T-helper 17 cell (primary cell): ENCODE measurements around the gene RAD52. TPM values are rescaled to one million over a fixed set of nuclear protein-coding genes. Genes with fewer than 3 reads are reported as not detected.

Experiments used
- ATAC-seq: fragments of 150-1000 bp; cut with Tn5 transposase; 2 replicates; pipeline ENCODE4 v1.10.0; 2021; ENCODE audit warnings: mild to moderate bottlenecking, moderate library complexity
- DNase-seq, 3 donors: peaks; one replicate each; pipeline versions ENCODE4 v3.0.0 to v3.0.0-alpha.2; 2020 to 2021
- H3K9me3 ChIP-seq: one replicate; pipeline ENCODE4 v1.7.0; 2013; ENCODE audit warnings: low read length, mild to moderate bottlenecking; ENCODE audit not compliant: control insufficient read depth, poor library complexity, severe bottlenecking
- H3K27ac Mint-ChIP-seq: one replicate; pipeline ENCODE4 v1.8.0; 2022; ENCODE audit warnings: mild to moderate bottlenecking, moderate library complexity, mixed read lengths
- H3K27me3 Mint-ChIP-seq: one replicate; pipeline ENCODE4 v1.8.0; 2022; ENCODE audit warnings: mixed read lengths
- H3K36me3 Mint-ChIP-seq: one replicate; pipeline ENCODE4 v1.8.0; 2022; ENCODE audit warnings: low read depth, mixed read lengths
- H3K4me1 Mint-ChIP-seq: one replicate; pipeline ENCODE4 v1.8.0; 2022; ENCODE audit warnings: mild to moderate bottlenecking, mixed read lengths
- H3K4me3 Mint-ChIP-seq: one replicate; pipeline ENCODE4 v1.8.0; 2022; ENCODE audit warnings: mild to moderate bottlenecking, moderate library complexity, mixed read lengths
- total RNA-seq, 4 donors: library from RNA in 2 of 4; stranded (reverse) in 2 of 4; gene quantifications; one replicate each; pipeline ENCODE4 v1.2.3 and lab custom pipeline; 2022 to 2026

Gene RAD52
- total RNA-seq (10 to 100 TPM; 11.9 to 13.3 TPM), total RNA-seq (lab: John Stamatoyannopoulos, UW) (13.1 to 19.8 reads per million in 2 donors)

DNA sequence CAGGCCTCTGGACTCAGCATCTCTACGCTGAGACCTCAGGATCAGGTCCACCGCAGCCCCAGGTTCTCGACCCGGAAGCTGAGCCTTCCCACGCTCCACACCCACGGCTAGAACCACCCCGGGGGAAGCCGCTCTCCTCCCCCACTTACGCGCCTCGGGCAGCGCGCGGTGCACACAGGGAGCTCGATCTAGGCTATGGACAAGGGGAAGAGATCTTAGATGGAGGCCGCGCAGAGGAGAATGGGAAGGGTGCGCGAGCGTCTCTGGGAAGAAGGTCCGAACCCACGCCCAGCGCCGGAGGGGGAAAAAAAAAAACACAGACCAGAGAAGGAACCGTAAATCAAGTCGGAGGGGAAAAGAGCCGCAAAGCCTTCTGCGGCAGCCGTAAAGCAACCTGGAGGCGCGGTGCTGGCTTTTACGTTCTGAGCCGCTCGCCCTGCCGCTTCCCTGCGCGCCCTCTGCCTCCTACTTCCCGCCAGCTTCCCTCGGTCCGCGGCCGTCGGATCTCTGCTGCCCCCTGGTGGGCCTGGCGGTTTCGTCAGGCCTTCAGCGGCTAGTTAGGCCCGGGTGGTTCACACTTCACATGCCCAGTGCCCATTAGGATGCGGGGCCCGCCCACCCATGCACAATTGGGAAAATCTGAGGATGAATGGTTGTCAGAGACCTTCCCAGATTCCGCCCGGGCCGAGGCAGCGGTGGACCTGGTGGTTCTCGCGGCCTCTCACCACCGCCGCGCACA is at the start of gene RAD52:
TSS of gene RAD52 (minus strand) at position 242 of the 739 bp plus-strand sequence. CDS start 16,636 bp downstream, outside the sequence.
- peak within 1 kb of the TSS; percentile 97 for H3K4me3 Mint-ChIP-seq
- no peaks in the 10 kb centered on the region for H3K27me3 Mint-ChIP-seq
- peaks cover 24% of the 10 kb centered on the region for H3K4me1 Mint-ChIP-seq

DNA sequence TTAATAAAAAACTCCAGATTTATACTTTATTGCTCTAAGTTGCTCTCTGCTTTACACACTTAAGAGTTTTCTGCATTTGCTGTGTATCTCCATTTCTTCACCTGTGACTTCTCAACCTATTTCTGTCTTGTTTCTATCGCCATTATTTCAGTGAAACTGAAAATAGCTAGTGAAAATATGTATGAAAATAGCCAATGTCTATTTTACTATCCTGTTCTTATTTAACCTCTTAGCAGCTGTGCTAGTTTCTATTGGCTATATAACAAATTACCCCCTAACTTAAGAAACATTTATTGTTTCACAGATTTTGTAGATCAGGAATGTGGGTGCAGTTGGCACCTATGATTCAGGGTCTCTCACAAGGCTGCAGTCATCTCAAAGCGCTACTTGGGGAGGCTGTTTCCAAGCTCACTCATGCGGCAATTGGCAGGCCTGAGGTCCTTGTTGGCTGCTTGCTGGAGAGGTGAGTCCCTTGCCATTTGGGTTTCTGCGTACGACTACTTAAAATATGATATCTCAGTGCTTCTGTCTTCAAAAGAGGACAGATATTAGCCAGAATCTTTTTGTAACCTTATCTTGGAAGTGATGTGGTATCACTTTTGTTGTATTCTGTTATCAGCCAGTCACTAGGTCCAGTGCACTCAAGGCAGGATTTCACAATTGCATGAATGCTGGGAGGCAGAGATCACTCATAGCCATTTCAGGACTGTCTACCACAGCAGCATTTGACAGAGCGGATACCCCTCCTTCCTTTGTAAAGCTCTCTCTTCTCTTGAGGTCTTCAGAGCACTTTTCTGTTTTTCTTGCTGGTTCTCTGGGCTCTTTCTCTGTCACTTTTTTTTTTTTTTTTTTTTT is 48.8 kb upstream of the RAD52 start:
- H3K4me3 Mint-ChIP-seq, result no peak overlapping the region
- H3K27me3 Mint-ChIP-seq, result no peaks in the 10 kb centered on the region
- peaks cover 4% of the 10 kb centered on the region for H3K36me3 Mint-ChIP-seq

More for the DNA sequence above, at the start of gene RAD52:
- DNase-seq (peak; percentile 92 to 97 (median 94)), ATAC-seq (peak; percentile 91)
- H3K9me3 ChIP-seq, result no peaks in the 10 kb centered on the region
- Mint-ChIP-seq H3K36me3 (peaks cover 3% of the 10 kb centered on the region), H3K27ac (peak within 1 kb of the TSS; percentile 96)

DNA sequence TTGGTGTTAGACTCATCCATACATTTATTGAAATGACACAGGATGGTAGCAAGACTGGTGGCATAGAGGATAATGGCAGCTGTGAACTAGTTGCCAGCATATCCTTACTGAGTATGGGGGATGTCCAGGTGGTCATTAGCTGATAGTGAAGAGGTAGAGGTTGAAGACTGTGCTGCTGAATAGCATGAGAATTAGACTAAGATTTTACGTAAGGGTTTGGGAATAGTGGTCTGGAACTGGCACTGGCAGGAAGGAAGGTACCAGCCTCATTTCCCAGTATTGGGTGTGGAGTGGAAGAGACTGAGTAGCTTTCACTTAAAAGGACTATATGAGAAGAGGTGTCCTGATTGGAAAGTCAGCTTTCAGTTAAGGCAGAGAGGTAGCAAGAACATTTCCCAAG is 48.0 kb upstream of the RAD52 start:
- Mint-ChIP-seq H3K36me3 (peaks cover 4% of the 10 kb centered on the region), H3K27me3 (no peaks in the 10 kb centered on the region), H3K27ac (peak overlapping the region; percentile 78), H3K4me1 (peaks cover 30% of the 10 kb centered on the region), H3K4me3 (no peak overlapping the region)
- no peak for ATAC-seq
- DNase-seq, result no peak
- no peaks in the 10 kb centered on the region for H3K9me3 ChIP-seq

More for the DNA sequence above, 48.8 kb upstream of the RAD52 start:
- Mint-ChIP-seq H3K27ac (no peak overlapping the region), H3K4me1 (peaks cover 27% of the 10 kb centered on the region)
- H3K9me3 ChIP-seq, result no peaks in the 10 kb centered on the region
- DNase-seq, result no peak
- ATAC-seq, result no peak

DNA sequence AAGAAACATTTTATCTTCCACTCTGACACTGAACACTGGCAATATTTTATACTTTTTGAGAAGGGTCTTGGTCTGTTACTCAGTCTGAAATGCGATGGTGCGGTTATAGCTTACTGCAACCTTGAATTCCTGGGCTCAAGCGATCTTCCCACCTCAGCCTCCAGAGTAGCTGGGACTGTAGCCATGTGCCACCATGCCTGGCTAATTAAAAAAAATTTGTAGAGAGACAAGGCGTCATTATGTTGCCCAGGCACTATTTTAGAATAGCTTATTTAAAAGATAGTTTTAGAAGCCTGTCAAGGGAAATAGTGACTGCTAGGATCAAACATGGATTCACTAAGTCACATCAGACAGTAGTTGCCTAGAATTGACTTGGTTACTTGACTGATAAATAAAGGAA is 47.4 kb upstream of the RAD52 start:
- peaks cover 4% of the 10 kb centered on the region for H3K36me3 Mint-ChIP-seq
- ATAC-seq, result no peak
- H3K4me3 Mint-ChIP-seq, result no peak overlapping the region
- no peak for DNase-seq
- no peaks in the 10 kb centered on the region for H3K9me3 ChIP-seq
- no peaks in the 10 kb centered on the region for H3K27me3 Mint-ChIP-seq
- H3K27ac Mint-ChIP-seq, result peak overlapping the region; percentile 78
- peaks cover 31% of the 10 kb centered on the region for H3K4me1 Mint-ChIP-seq

DNA sequence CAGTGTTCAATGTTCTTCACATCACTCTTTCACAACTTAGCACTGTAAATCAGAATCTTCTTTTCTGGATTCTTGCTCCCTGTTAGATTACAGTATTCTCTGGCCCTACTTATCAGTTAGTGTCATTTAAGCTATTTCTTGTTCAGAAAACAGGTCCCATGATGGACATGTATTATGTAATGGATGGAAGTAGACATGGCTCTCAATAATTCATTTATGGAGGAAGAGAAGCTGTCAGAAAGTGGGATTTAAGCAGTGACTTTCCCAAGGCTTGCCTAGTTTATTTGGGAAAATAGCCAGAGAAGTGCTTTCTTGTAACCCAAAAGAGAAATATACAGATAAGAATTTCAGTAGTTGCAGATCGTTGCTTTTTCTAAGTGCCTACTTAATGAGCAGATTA is 43.2 kb upstream of the RAD52 start:
- H3K4me3 Mint-ChIP-seq, result peak overlapping the region; percentile 100
- DNase-seq (no peak), ATAC-seq (no peak)
- no peaks in the 10 kb centered on the region for H3K9me3 ChIP-seq
- peaks cover 41% of the 10 kb centered on the region for H3K4me1 Mint-ChIP-seq
- H3K27me3 Mint-ChIP-seq, result no peaks in the 10 kb centered on the region
- H3K27ac Mint-ChIP-seq, result no peak overlapping the region
- peaks cover 5% of the 10 kb centered on the region for H3K36me3 Mint-ChIP-seq

DNA sequence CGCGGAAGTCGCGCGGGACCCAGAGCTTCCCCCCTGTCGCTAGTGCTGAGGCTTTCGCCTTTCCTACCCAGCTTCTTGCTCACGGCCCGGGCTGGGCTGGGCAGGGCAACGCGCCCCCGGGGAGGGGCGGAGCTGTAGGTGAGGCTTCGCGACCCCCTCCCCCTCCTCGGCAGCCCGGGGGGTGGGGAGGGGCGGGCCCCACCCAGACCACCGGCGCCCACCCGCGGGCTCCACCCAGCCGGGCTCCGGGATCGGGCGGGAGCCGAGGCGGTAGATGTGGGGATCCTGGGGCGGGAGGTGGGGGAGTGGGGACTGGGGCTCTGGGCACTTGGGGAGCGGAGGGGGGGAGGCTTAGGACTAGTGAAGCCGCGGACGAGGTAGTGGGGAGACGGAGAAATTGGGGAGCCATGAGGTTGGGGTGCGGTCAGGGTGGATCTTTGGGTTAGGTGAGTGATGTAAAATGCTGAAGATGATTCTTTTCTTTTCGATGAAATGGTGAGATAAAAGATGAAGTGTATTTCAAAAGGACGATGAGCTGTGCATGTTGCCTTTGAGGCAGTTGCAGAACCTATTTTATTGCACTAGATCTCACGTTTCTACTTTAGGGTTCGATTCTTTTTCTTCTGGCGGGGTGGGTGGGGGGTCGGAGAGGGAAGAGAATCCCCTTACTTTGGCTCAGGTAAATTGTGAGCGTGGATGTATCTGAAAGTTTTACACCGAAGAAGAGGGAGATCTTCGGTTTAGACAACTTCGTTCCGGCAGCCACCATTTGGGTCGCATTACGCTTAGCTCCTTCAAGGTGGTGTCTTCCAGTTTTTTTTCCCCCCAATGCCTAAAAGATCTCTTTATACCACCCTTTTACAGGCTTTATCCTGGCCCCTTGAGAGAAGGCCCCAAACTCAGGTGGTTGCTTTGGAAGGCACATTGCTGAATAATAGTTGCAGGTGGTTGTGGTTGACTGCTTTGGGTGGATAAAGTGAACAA is 42.1 kb upstream of the RAD52 start:
- DNase-seq (no peak), ATAC-seq (peak; percentile 40)
- Mint-ChIP-seq H3K27me3 (no peaks in the 10 kb centered on the region), H3K4me3 (peak overlapping the region; percentile 100), H3K27ac (peak overlapping the region; percentile 97), H3K4me1 (peaks cover 33% of the 10 kb centered on the region), H3K36me3 (peaks cover 5% of the 10 kb centered on the region)
- H3K9me3 ChIP-seq, result no peaks in the 10 kb centered on the region

DNA sequence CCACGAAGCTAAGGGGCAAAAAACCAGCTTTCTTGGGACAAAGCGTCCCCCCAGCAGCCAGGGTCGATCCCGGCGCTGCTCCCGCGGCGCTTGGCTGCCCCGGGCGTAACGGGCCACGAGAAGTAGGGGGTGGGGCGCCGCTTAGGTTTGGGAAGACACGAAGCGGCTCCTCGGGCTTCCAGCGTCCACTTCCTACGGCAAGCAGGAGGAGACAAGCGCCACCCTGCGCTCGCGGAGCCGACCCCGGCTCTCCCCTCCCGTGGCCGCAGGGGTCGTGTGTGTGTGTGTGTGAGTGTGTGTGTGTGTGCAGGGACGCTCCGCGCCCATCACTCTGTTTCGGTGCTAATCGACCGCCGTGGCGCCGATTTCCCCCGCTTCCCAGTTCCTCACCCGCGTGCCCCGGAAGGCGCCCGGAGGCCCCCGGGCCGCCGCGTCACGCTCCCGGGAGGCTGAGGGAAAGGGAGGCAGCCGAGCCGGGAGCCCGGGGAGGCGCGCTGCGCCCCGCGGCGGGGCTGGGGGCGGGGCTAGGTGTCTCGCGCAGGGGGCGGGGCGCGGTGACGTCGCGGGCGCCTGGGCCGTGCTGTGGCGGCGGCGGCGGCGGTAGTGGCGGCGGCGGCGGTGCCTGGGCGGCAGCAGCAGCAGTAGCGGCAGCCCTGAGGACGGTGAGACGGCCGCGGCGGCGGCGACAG is 41.3 kb upstream of the RAD52 start, which contains the start of gene ERC1:
TSS of gene ERC1 (plus strand) at position 563 of the 689 bp plus-strand sequence. CDS start 36,681 bp downstream, outside the sequence.
- Mint-ChIP-seq H3K4me1 (peaks cover 32% of the 10 kb centered on the region), H3K4me3 (peak within 1 kb of the TSS; percentile 100), H3K27me3 (no peaks in the 10 kb centered on the region), H3K27ac (peak within 1 kb of the TSS; percentile 97), H3K36me3 (peaks cover 5% of the 10 kb centered on the region)
- H3K9me3 ChIP-seq, result no peaks in the 10 kb centered on the region
- peak; percentile 84 to 86 (median 84) for DNase-seq
- ATAC-seq, result peak; percentile 89

DNA sequence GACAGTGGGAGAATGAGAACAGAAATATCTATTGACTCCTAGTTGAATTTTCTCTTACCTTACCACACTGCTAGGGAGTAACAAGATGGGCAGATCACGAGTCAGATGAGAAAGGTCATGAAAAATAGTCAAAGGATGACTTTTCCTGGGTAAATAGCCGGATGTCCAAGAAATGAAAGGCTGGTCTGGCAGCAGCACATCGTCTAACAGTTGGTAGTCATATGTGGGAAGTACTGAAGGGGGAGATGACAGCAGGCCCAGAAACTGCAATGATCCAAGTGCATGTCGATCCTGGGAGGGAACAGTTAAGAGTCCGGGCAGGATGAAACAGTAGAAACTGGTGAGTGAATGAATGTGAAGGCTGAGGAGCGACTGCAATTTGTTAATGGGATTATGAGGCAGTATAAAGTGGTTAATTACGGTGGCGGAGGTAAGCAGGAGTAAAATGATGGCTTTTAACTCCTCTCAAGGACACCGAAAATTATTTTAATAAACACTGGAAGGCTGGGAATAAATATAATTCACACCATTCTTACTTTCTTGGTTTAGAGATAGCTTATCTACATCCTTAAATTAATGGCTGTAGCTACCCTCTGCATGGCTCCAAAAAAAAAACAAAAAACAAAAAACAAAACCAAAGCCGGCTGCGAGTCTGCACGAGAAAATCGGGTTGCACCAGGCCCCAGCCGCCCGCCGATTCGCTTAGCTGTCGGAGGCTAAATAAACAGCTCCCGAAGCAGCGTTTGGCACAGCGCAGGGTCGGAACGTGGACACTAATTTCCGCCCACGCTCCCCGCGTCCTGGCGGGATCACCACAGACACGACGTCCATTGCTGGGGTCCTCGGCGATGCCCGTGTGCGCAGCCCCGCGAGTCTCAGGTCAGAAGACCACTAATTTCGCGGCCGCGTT is 40.5 kb upstream of the RAD52 start:
- peak overlapping the region; percentile 90 for H3K27ac Mint-ChIP-seq
- peaks cover 5% of the 10 kb centered on the region for H3K36me3 Mint-ChIP-seq
- ATAC-seq, result peak; percentile 8
- no peaks in the 10 kb centered on the region for H3K9me3 ChIP-seq
- H3K4me3 Mint-ChIP-seq, result peak overlapping the region; percentile 100
- H3K4me1 Mint-ChIP-seq, result peaks cover 24% of the 10 kb centered on the region
- peak in 2 of 3 donors; percentile 15 to 22 for DNase-seq
- no peaks in the 10 kb centered on the region for H3K27me3 Mint-ChIP-seq

DNA sequence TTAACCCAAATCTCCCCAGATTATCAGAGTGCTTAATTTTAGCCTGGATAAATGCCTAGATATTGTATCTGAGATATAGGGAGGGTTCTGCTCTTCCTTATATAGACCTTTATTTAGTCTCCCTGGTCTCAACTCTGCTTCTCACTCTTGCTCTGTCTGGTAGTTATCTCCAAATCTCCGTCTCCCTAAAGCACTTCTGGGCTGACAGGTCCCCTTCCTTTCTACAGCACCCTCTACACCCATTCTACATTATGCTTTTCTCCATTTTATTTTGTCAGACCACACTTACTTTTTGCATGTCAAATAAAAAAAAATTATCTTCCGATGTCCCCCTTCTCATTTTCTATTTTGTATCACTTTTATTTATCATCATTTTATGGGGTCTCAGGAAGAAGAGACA is 39.6 kb upstream of the RAD52 start:
- peak overlapping the region; percentile 100 for H3K4me3 Mint-ChIP-seq
- no peak for ATAC-seq
- H3K4me1 Mint-ChIP-seq, result peaks cover 24% of the 10 kb centered on the region
- peak overlapping the region; percentile 90 for H3K27ac Mint-ChIP-seq
- no peaks in the 10 kb centered on the region for H3K9me3 ChIP-seq
- peaks cover 5% of the 10 kb centered on the region for H3K36me3 Mint-ChIP-seq
- no peaks in the 10 kb centered on the region for H3K27me3 Mint-ChIP-seq
- DNase-seq, result no peak

DNA sequence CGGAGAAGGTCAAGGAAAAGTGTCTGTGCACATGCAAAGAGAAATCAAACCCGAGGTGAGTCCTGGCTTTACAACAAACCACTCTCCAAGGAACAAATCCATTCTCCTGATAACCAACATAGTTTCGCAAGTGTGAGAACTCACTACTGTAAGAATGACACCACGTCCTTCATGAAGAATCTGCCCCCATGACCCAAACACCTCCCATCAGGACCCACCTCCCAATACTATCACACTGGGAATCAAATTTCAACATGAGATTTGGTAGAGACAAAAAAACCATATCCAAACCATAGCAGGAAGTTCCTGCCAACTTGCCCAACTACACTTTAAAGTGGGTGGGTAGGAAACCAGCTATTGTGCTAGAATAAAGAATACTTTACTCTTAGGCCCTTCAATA is 39.2 kb upstream of the RAD52 start:
- no peaks in the 10 kb centered on the region for H3K9me3 ChIP-seq
- Mint-ChIP-seq H3K4me3 (no peak overlapping the region), H3K4me1 (peaks cover 24% of the 10 kb centered on the region), H3K27me3 (no peaks in the 10 kb centered on the region), H3K27ac (peak overlapping the region; percentile 11), H3K36me3 (peaks cover 5% of the 10 kb centered on the region)
- ATAC-seq, result no peak
- no peak for DNase-seq

DNA sequence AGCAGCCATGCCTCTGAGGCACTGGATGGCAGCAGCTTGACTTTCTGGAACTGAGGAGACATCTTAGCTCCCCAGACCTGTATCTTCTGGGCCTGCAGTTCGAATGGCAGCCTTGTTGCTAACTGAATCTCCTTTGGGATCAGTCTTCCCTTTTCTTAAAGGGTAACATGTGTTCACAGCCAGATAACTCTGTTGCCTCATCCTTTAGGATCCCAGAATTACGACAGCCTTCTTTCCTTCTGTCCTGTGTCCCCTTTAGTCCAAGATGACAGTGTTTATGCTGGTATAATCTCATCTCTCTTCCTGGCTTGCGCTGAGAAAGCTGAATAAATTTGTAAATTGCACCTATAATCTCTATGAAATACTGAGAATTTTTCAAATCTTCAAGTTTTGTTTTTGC is 32.5 kb upstream of the RAD52 start:
- Mint-ChIP-seq H3K27ac (no peak overlapping the region), H3K36me3 (no peaks in the 10 kb centered on the region), H3K4me1 (peaks cover 3% of the 10 kb centered on the region), H3K4me3 (no peak overlapping the region), H3K27me3 (no peaks in the 10 kb centered on the region)
- DNase-seq, result no peak
- no peak for ATAC-seq
- H3K9me3 ChIP-seq, result no peaks in the 10 kb centered on the region
